ENCODE measurements around the gene IGSF21.

Gene IGSF21

GRCh38 chr1:18262726-18263125 lies 155.1 kb downstream of the IGSF21 start:
- no peak for DNase-seq (ENCODE audit: low spot score)

- DNase-seq (ENCODE audit: low spot score), result no peak
Measured at GRCh38 chr1:18263547-18264120, 156.0 kb downstream of the IGSF21 start.

- DNase-seq (ENCODE audit: low spot score), result no peak
Measured at GRCh38 chr1:18264450-18265039, 156.9 kb downstream of the IGSF21 start.

- DNase-seq (ENCODE audit: low spot score), result no peak
Measured at GRCh38 chr1:18265641-18266040, 158.0 kb downstream of the IGSF21 start.

GRCh38 chr1:18266391-18266790 lies 158.8 kb downstream of the IGSF21 start:
- DNase-seq (ENCODE audit: low spot score), result no peak

GRCh38 chr1:18271336-18271735 lies 163.7 kb downstream of the IGSF21 start:
- no peak for DNase-seq (ENCODE audit: low spot score)

- no peak for DNase-seq (ENCODE audit: low spot score)
Measured at GRCh38 chr1:18278946-18279345, 171.3 kb downstream of the IGSF21 start.

- no peak for DNase-seq (ENCODE audit: low spot score)
Measured at GRCh38 chr1:18279351-18280074, 171.9 kb downstream of the IGSF21 start.

- no peak for DNase-seq (ENCODE audit: low spot score)
Measured at GRCh38 chr1:18280956-18281355, 173.4 kb downstream of the IGSF21 start.

GRCh38 chr1:18282851-18283600 lies 175.4 kb downstream of the IGSF21 start:
- DNase-seq (ENCODE audit: low spot score), result no peak

GRCh38 chr1:18283601-18284385 lies 176.2 kb downstream of the IGSF21 start:
- no peak for DNase-seq (ENCODE audit: low spot score)

GRCh38 chr1:18284805-18285537 lies 177.4 kb downstream of the IGSF21 start:
- no peak for DNase-seq (ENCODE audit: low spot score)

GRCh38 chr1:18285538-18285924 lies 177.9 kb downstream of the IGSF21 start:
- no peak for DNase-seq (ENCODE audit: low spot score)

- no peak for DNase-seq (ENCODE audit: low spot score)
Measured at GRCh38 chr1:18288722-18289121, 181.1 kb downstream of the IGSF21 start.

- no peak for DNase-seq (ENCODE audit: low spot score)
Measured at GRCh38 chr1:18289597-18289996, 182.0 kb downstream of the IGSF21 start.

- no peak for DNase-seq (ENCODE audit: low spot score)
Measured at GRCh38 chr1:18290740-18291412, 183.3 kb downstream of the IGSF21 start.

GRCh38 chr1:18292531-18292930 lies 184.9 kb downstream of the IGSF21 start:
- no peak for DNase-seq (ENCODE audit: low spot score)

GRCh38 chr1:18293291-18293690 lies 185.7 kb downstream of the IGSF21 start:
- no peak for DNase-seq (ENCODE audit: low spot score)

GRCh38 chr1:18294437-18295176 lies 187.0 kb downstream of the IGSF21 start:
- no peak for DNase-seq (ENCODE audit: low spot score)

Measured in GM03348 (cell line).